ENCODE data around the gene SSH3.

Gene SSH3

DNA sequence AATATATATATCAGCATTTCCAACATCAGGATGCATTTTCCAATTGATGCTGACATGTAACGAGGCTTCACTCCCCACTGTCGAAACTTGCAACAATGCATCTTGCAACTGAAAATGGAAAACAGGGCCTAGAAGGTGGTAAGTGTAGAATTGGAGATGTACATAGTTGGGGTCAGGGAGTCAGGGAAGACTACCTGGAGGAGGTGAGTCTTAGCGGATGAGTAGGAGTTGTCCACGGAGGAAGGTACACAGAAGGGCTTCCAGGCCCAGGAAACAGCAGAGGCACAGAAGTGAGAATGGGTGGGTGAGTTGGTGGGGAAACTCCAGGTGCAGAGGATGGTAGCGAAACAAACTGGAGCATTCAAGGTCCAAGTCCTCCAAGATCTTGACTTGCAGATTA is 39.1 kb upstream of the SSH3 start:
- ATAC-seq, result no peak
- peak; percentile 93 for TF ChIP-seq ZFP3 (CRISPR knock-in tag; IDR thresholded peaks at IDR 0.05)
- no peak for TF ChIP-seq ZFP30 (CRISPR knock-in tag; IDR thresholded peaks at IDR 0.05)

DNA sequence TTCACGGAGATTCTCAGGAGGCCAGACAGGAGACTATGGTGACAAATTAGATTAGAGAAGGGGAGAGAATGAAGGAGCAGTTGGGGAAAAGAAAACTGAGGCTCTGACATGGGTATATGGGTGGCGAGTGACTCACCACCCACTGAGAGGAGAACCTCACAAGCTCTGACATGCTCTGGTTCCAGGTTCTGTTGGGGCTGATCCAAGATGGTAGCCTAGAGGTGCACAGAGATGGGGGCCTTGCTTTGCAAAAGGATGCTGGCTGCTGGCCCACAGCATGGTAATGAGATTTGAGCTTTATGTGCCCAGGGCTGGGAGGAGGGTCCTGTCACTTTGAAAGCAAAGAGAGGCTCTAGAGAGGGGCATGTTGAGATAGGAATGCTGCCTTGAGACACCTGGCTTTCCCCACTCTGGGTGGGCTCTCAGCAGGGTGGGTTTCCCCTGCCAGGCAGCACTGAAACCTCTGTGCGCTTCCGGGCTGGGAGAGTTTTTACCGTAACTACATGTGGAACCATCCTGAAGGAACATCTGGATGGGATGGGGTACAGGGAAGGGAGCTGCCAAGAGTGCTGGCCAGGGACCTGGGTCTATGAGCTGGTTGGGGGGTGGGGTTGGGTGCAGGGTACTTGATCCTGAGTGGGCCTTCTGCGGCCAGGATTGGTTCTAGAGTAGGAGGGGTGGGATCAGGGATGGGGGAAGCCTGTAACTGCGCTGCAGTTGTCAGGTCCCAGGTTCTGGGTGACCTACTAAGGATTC is 38.3 kb upstream of the SSH3 start:
- ATAC-seq, result no peak
- TF ChIP-seq, protein P1, sequence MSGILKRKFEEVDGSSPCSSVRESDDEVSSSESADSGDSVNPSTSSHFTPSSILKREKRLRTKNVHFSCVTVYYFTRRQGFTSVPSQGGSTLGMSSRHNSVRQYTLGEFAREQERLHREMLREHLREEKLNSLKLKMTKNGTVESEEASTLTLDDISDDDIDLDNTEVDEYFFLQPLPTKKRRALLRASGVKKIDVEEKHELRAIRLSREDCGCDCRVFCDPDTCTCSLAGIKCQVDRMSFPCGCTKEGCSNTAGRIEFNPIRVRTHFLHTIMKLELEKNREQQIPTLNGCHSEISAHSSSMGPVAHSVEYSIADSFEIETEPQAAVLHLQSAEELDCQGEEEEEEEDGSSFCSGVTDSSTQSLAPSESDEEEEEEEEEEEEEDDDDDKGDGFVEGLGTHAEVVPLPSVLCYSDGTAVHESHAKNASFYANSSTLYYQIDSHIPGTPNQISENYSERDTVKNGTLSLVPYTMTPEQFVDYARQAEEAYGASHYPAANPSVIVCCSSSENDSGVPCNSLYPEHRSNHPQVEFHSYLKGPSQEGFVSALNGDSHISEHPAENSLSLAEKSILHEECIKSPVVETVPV (CRISPR knock-in tag; IDR thresholded peaks at IDR 0.05), result no peak
- TF ChIP-seq PPARA (CRISPR knock-in tag; IDR thresholded peaks at IDR 0.05; ENCODE audit: borderline replicate concordance) (no peak), GLIS3 (CRISPR knock-in tag; IDR thresholded peaks at IDR 0.05) (no peak), RARB (CRISPR knock-in tag; IDR thresholded peaks at IDR 0.05) (no peak), ZNF8 (CRISPR knock-in tag; IDR thresholded peaks at IDR 0.05) (no peak), TOX (CRISPR knock-in tag; IDR thresholded peaks at IDR 0.05; ENCODE audit: borderline replicate concordance) (no peak), CSDC2 (CRISPR knock-in tag; IDR thresholded peaks at IDR 0.05) (no peak), ISL1 (CRISPR knock-in tag; IDR thresholded peaks at IDR 0.05) (no peak), ZNF565 (CRISPR knock-in tag; conservative IDR thresholded peaks at IDR 0.05; ENCODE audit: low read depth) (no peak), ZNF70 (CRISPR knock-in tag; IDR thresholded peaks at IDR 0.05) (no peak), ZFP30 (CRISPR knock-in tag; IDR thresholded peaks at IDR 0.05) (no peak), TCF4 (CRISPR knock-in tag; IDR thresholded peaks at IDR 0.05; ENCODE audit: borderline replicate concordance) (no peak)
- TF ChIP-seq, protein P2, sequence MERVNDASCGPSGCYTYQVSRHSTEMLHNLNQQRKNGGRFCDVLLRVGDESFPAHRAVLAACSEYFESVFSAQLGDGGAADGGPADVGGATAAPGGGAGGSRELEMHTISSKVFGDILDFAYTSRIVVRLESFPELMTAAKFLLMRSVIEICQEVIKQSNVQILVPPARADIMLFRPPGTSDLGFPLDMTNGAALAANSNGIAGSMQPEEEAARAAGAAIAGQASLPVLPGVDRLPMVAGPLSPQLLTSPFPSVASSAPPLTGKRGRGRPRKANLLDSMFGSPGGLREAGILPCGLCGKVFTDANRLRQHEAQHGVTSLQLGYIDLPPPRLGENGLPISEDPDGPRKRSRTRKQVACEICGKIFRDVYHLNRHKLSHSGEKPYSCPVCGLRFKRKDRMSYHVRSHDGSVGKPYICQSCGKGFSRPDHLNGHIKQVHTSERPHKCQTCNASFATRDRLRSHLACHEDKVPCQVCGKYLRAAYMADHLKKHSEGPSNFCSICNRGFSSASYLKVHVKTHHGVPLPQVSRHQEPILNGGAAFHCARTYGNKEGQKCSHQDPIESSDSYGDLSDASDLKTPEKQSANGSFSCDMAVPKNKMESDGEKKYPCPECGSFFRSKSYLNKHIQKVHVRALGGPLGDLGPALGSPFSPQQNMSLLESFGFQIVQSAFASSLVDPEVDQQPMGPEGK (CRISPR knock-in tag; IDR thresholded peaks at IDR 0.05; ENCODE audit: borderline replicate concordance), result no peak
- TF ChIP-seq, protein P3, sequence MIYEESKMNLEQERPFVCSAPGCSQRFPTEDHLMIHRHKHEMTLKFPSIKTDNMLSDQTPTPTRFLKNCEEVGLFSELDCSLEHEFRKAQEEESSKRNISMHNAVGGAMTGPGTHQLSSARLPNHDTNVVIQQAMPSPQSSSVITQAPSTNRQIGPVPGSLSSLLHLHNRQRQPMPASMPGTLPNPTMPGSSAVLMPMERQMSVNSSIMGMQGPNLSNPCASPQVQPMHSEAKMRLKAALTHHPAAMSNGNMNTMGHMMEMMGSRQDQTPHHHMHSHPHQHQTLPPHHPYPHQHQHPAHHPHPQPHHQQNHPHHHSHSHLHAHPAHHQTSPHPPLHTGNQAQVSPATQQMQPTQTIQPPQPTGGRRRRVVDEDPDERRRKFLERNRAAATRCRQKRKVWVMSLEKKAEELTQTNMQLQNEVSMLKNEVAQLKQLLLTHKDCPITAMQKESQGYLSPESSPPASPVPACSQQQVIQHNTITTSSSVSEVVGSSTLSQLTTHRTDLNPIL (CRISPR knock-in tag; IDR thresholded peaks at IDR 0.05; ENCODE audit: low read depth), result no peak

DNA sequence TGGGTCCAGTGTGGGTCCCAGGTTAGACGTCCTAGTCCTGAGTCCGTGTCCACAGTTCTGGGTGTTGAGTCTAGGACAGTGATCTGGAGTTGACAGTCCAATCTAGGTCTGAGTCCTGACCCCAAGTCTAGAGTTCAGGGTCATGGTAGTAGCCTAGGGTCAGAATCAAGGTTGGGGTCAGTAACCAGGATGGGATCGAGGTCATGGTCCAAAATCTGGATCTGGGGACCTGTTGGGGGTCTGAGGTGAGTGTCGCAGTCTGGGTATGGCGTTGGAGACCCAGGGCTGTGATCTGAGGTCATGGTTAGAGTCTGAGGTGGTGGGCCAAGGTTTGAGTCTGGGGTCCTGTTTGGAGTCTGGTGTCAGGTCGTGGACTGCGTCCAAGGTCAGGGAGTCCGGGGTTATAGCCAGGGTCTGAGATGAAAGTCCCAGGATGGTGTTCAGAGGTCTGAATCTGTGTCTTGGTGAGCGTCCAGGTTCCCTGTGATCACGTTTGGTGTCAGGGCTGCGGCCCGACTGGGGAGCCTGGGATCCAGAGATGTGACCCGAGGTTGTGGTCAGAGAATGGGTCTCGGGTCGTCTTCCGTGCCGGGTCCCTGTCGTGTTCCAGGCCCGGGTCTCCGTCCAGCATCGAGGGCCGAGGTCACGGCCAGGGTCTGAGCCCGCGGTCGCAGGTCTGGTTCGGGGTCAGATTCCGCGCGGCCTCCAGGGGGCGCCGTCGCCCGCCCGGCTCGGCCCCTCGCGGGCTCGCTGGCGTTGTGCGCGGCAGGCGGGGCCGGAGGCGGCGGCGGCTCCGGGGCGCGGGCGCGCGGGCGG is 37.5 kb upstream of the SSH3 start:
- peak; percentile 53 for ATAC-seq
- TF ChIP-seq, protein P2 (CRISPR knock-in tag; IDR thresholded peaks at IDR 0.05; ENCODE audit: borderline replicate concordance), result no peak
- TF ChIP-seq, protein P1 (CRISPR knock-in tag; IDR thresholded peaks at IDR 0.05), result no peak
- no peak for TF ChIP-seq ZFP30 (CRISPR knock-in tag; IDR thresholded peaks at IDR 0.05)
- TF ChIP-seq PPARA (CRISPR knock-in tag; IDR thresholded peaks at IDR 0.05; ENCODE audit: borderline replicate concordance), result no peak
- TF ChIP-seq, protein P3 (CRISPR knock-in tag; IDR thresholded peaks at IDR 0.05; ENCODE audit: low read depth), result no peak
- no peak for TF ChIP-seq ARNTL (CRISPR knock-in tag; IDR thresholded peaks at IDR 0.05; ENCODE audit: borderline replicate concordance, low read depth)
- no peak for TF ChIP-seq CSDC2 (CRISPR knock-in tag; IDR thresholded peaks at IDR 0.05)
- no peak for TF ChIP-seq OSR1 (CRISPR knock-in tag; IDR thresholded peaks at IDR 0.05)
- no peak for TF ChIP-seq ZFP3 (CRISPR knock-in tag; IDR thresholded peaks at IDR 0.05)
- TF ChIP-seq ZNF70 (CRISPR knock-in tag; IDR thresholded peaks at IDR 0.05), result no peak
- TF ChIP-seq, protein P4, sequence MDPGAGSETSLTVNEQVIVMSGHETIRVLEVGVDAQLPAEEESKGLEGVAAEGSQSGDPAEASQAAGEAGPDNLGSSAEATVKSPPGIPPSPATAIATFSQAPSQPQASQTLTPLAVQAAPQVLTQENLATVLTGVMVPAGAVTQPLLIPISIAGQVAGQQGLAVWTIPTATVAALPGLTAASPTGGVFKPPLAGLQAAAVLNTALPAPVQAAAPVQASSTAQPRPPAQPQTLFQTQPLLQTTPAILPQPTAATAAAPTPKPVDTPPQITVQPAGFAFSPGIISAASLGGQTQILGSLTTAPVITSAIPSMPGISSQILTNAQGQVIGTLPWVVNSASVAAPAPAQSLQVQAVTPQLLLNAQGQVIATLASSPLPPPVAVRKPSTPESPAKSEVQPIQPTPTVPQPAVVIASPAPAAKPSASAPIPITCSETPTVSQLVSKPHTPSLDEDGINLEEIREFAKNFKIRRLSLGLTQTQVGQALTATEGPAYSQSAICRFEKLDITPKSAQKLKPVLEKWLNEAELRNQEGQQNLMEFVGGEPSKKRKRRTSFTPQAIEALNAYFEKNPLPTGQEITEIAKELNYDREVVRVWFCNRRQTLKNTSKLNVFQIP (CRISPR knock-in tag; IDR thresholded peaks at IDR 0.05; ENCODE audit: borderline replicate concordance, low read depth), result no peak
- TF ChIP-seq SNAI2 (CRISPR knock-in tag; IDR thresholded peaks at IDR 0.05), result no peak
- TF ChIP-seq, protein P5, sequence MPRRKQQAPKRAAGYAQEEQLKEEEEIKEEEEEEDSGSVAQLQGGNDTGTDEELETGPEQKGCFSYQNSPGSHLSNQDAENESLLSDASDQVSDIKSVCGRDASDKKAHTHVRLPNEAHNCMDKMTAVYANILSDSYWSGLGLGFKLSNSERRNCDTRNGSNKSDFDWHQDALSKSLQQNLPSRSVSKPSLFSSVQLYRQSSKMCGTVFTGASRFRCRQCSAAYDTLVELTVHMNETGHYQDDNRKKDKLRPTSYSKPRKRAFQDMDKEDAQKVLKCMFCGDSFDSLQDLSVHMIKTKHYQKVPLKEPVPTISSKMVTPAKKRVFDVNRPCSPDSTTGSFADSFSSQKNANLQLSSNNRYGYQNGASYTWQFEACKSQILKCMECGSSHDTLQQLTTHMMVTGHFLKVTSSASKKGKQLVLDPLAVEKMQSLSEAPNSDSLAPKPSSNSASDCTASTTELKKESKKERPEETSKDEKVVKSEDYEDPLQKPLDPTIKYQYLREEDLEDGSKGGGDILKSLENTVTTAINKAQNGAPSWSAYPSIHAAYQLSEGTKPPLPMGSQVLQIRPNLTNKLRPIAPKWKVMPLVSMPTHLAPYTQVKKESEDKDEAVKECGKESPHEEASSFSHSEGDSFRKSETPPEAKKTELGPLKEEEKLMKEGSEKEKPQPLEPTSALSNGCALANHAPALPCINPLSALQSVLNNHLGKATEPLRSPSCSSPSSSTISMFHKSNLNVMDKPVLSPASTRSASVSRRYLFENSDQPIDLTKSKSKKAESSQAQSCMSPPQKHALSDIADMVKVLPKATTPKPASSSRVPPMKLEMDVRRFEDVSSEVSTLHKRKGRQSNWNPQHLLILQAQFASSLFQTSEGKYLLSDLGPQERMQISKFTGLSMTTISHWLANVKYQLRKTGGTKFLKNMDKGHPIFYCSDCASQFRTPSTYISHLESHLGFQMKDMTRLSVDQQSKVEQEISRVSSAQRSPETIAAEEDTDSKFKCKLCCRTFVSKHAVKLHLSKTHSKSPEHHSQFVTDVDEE (CRISPR knock-in tag; IDR thresholded peaks at IDR 0.05), result no peak
- no peak for TF ChIP-seq RARB (CRISPR knock-in tag; IDR thresholded peaks at IDR 0.05)
- no peak for TF ChIP-seq BACH2 (CRISPR knock-in tag; IDR thresholded peaks at IDR 0.05; ENCODE audit: borderline replicate concordance)
